Thoracic aorta (tissue), 2 donors: ENCODE measurements around the gene SNCA. TPM values are rescaled to one million over a fixed set of nuclear protein-coding genes. Genes with fewer than 3 reads are reported as not detected.

Experiments used
- ATAC-seq: fragments of 150-250 bp; one replicate; pipeline ENCODE4 v1.8.0; 2017; ENCODE audit warnings: low read depth; ENCODE audit not compliant: insufficient number of reproducible peaks, low FRiP score
- DNase-seq: peaks from one replicate; pipeline ENCODE4 v3.0.0-alpha.2; 2020; ENCODE audit warnings: low spot score
- H3K27ac ChIP-seq, 2 donors: fragments of 200-600 bp; sonication (generic); 1 replicate in 1 of 2; 2 replicates in 1 of 2; pipeline ENCODE4 v1.5.1; 2016; ENCODE audit warnings: mild to moderate bottlenecking in 2 of 2, moderate library complexity in 2 of 2
- H3K27me3 ChIP-seq: fragments of 200-600 bp; sonication (generic); replicated peaks from 2 replicates; pipeline ENCODE4 v1.6.0; 2016; ENCODE audit warnings: mild to moderate bottlenecking; ENCODE audit not compliant: insufficient read depth
- H3K36me3 ChIP-seq: fragments of 200-600 bp; sonication (generic); one replicate; pipeline ENCODE4 v1.5.1; 2016
- H3K4me1 ChIP-seq, 2 donors: fragments of 200-600 bp; sonication (generic); 1 replicate in 1 of 2; 2 replicates in 1 of 2; pipeline versions ENCODE4 v1.5.1 to v1.6.0; 2016; ENCODE audit warnings: low read depth in 2 of 2, mild to moderate bottlenecking in 1 of 2; ENCODE audit not compliant: control insufficient read depth in 1 of 2
- H3K4me3 ChIP-seq: fragments of 200-600 bp; sonication (generic); 2 replicates; pipeline ENCODE4 v1.5.1; 2016; ENCODE audit warnings: mild to moderate bottlenecking
- H3K9me3 ChIP-seq: fragments of 200-600 bp; sonication (generic); 2 replicates; pipeline ENCODE4 v1.5.1; 2016
- CTCF ChIP-seq: fragments of 200-600 bp; sonication (generic); IDR thresholded peaks from one replicate; pipeline ENCODE4 v1.5.1; 2019; ENCODE audit warnings: antibody characterized with exemption
- total RNA-seq, 2 donors: library from RNA; depleted of rRNA; stranded (reverse); fragments of >200 nt; gene quantifications; one replicate each; pipeline versions ENCODE4 v1.1.0 to v1.2.3, GENCODE V29; 2016

Gene SNCA
- total RNA-seq, 2 donors from 2014 or later = 1.5 to 14.3 TPM

GRCh38 chr4:89752932-89753598, 83.9 kb downstream of the SNCA start:
- no peaks in the 10 kb centered on the region for H3K4me1 ChIP-seq
- ATAC-seq (peak; percentile 27), DNase-seq (no peak)
- no peaks in the 10 kb centered on the region for H3K36me3 ChIP-seq
- no peaks in the 10 kb centered on the region for H3K27me3 ChIP-seq
- no peak overlapping the region for H3K27ac ChIP-seq
- H3K9me3 ChIP-seq = no peaks in the 10 kb centered on the region
- no peak overlapping the region for H3K4me3 ChIP-seq
- TF ChIP-seq CTCF = no peak

GRCh38 chr4:89751416-89751815, 85.5 kb downstream of the SNCA start:
- Histone ChIP-seq H3K4me3 (no peak overlapping the region), H3K4me1 (no peaks in the 10 kb centered on the region), H3K27me3 (no peaks in the 10 kb centered on the region), H3K9me3 (no peaks in the 10 kb centered on the region), H3K27ac (no peak overlapping the region), H3K36me3 (no peaks in the 10 kb centered on the region)
- ATAC-seq (no peak), DNase-seq (no peak)
- TF ChIP-seq CTCF = no peak

GRCh38 chr4:89746377-89746776, 90.6 kb downstream of the SNCA start:
- H3K9me3 ChIP-seq = no peaks in the 10 kb centered on the region
- no peak for TF ChIP-seq CTCF
- H3K4me1 ChIP-seq = no peaks in the 10 kb centered on the region
- H3K27me3 ChIP-seq = no peaks in the 10 kb centered on the region
- ATAC-seq (no peak), DNase-seq (no peak)
- H3K36me3 ChIP-seq = no peaks in the 10 kb centered on the region
- H3K4me3 ChIP-seq = no peak overlapping the region
- H3K27ac ChIP-seq = no peak overlapping the region

- H3K27me3 ChIP-seq = no peaks in the 10 kb centered on the region
These were observed 91.3 kb downstream of the SNCA start for GRCh38 chr4:89745708-89746107.

GRCh38 chr4:89744914-89745313, 92.0 kb downstream of the SNCA start:
- DNase-seq = no peak
- Histone ChIP-seq H3K27me3 (no peaks in the 10 kb centered on the region), H3K4me3 (no peak overlapping the region), H3K9me3 (no peaks in the 10 kb centered on the region), H3K27ac (no peak overlapping the region), H3K36me3 (no peaks in the 10 kb centered on the region), H3K4me1 (no peaks in the 10 kb centered on the region)
- TF ChIP-seq CTCF = no peak
- ATAC-seq = no peak

More at GRCh38 chr4:89745708-89746107, 91.3 kb downstream of the SNCA start:
- H3K36me3 ChIP-seq = no peaks in the 10 kb centered on the region
- DNase-seq (no peak), ATAC-seq (no peak)
- no peaks in the 10 kb centered on the region for H3K4me1 ChIP-seq
- no peak overlapping the region for H3K4me3 ChIP-seq
- no peak overlapping the region for H3K27ac ChIP-seq
- H3K9me3 ChIP-seq = no peaks in the 10 kb centered on the region
- no peak for TF ChIP-seq CTCF
